H9 (cell line): ENCODE data around the gene SLC7A4. TPM values are rescaled to one million over a fixed set of nuclear protein-coding genes. Genes with fewer than 3 reads are reported as not detected.
A peak's percentile ranks its signal among the peaks of the same experiment; 100 is the strongest.

Source experiments
- DNase-seq: peaks from one replicate; pipeline ENCODE4 v3.0.0-alpha.2; 2017
- H2AFZ ChIP-seq: one replicate; pipeline ENCODE4 v1.6.1; 2013; ENCODE audit warnings: mild to moderate bottlenecking, low read length, control low read depth, moderate library complexity
- H2AK5ac ChIP-seq: 2 replicates; pipeline ENCODE4 v1.6.1; 2013; ENCODE audit warnings: low read length, control low read depth, mixed read lengths; ENCODE audit not compliant: insufficient read length
- H2BK120ac ChIP-seq: one replicate; pipeline ENCODE4 v1.6.1; 2013; ENCODE audit warnings: low read depth, mild to moderate bottlenecking, low read length, control low read depth, inconsistent platforms; ENCODE audit not compliant: poor library complexity, severe bottlenecking
- H2BK12ac ChIP-seq: 2 replicates; pipeline ENCODE4 v1.6.1; 2013; ENCODE audit warnings: low read length, control low read depth, mixed read lengths, low read depth; ENCODE audit not compliant: insufficient read length
- H2BK15ac ChIP-seq: 2 replicates; pipeline ENCODE4 v1.6.1; 2013; ENCODE audit warnings: low read depth, low read length, control low read depth
- H2BK20ac ChIP-seq: one replicate; pipeline ENCODE4 v1.6.1; 2013; ENCODE audit warnings: low read depth, mild to moderate bottlenecking, low read length, control low read depth, inconsistent platforms; ENCODE audit not compliant: poor library complexity, severe bottlenecking
- H2BK5ac ChIP-seq: 2 replicates; pipeline ENCODE4 v1.6.1; 2013; ENCODE audit warnings: low read length, control low read depth, mixed read lengths; ENCODE audit not compliant: insufficient read length
- H3K14ac ChIP-seq: 2 replicates; pipeline ENCODE4 v1.6.1; 2013; ENCODE audit warnings: low read length, control low read depth; ENCODE audit not compliant: insufficient read depth
- H3K18ac ChIP-seq: 2 replicates; pipeline ENCODE4 v1.6.1; 2013; ENCODE audit warnings: low read depth, mild to moderate bottlenecking, mixed read lengths, low read length, control low read depth; ENCODE audit not compliant: insufficient read length
- H3K23ac ChIP-seq: 2 replicates; pipeline ENCODE4 v1.6.1; 2013; ENCODE audit warnings: low read length, control low read depth, mixed read lengths, low read depth; ENCODE audit not compliant: insufficient read length
- H3K23me2 ChIP-seq: 2 replicates; pipeline ENCODE4 v1.6.1; 2013; ENCODE audit warnings: low read depth, mild to moderate bottlenecking, mixed read lengths, low read length, control low read depth; ENCODE audit not compliant: insufficient read length, poor library complexity, severe bottlenecking
- H3K27ac ChIP-seq: 2 replicates; pipeline ENCODE4 v1.5.1; 2013; ENCODE audit warnings: low read length, control low read depth, mixed read lengths, low read depth; ENCODE audit not compliant: insufficient read length
- H3K27me3 ChIP-seq: 2 replicates; pipeline ENCODE4 v1.6.1; 2013; ENCODE audit warnings: low read length, control low read depth, inconsistent platforms; ENCODE audit not compliant: insufficient read depth
- H3K4ac ChIP-seq: 2 replicates; pipeline ENCODE4 v1.6.1; 2013; ENCODE audit warnings: low read depth, mild to moderate bottlenecking, control low read depth, inconsistent platforms, low read length, moderate library complexity
- H3K4me1 ChIP-seq: 2 replicates; pipeline ENCODE4 v1.6.1; 2013; ENCODE audit warnings: low read length, control low read depth, inconsistent platforms; ENCODE audit not compliant: insufficient read depth
- H3K4me2 ChIP-seq: 2 replicates; pipeline ENCODE4 v1.6.1; 2013; ENCODE audit warnings: low read length, control low read depth, mixed read lengths; ENCODE audit not compliant: insufficient read length, insufficient read depth
- H3K56ac ChIP-seq: 2 replicates; pipeline ENCODE4 v1.6.1; 2013; ENCODE audit warnings: low read depth, mild to moderate bottlenecking, mixed read lengths, low read length, control low read depth; ENCODE audit not compliant: insufficient read length
- H3K79me1 ChIP-seq: 2 replicates; pipeline ENCODE4 v1.6.1; 2013; ENCODE audit warnings: low read depth, mild to moderate bottlenecking, moderate library complexity, low read length, control low read depth, inconsistent platforms; ENCODE audit not compliant: insufficient read depth, poor library complexity, severe bottlenecking
- H3K79me2 ChIP-seq: 2 replicates; pipeline ENCODE4 v1.6.1; 2013; ENCODE audit warnings: low read length, control low read depth, inconsistent platforms; ENCODE audit not compliant: insufficient read depth
- H3K9ac ChIP-seq: 2 replicates; pipeline ENCODE4 v1.6.1; 2013; ENCODE audit warnings: low read length, control low read depth, mixed read lengths; ENCODE audit not compliant: insufficient read length; ENCODE audit errors: extremely low read depth
- H3K9me3 ChIP-seq: one replicate; pipeline ENCODE4 v1.6.1; 2013; ENCODE audit warnings: low read depth, low read length, inconsistent platforms; ENCODE audit not compliant: control insufficient read depth
- H3T11ph ChIP-seq: one replicate; pipeline ENCODE4 v1.6.1; 2013; ENCODE audit warnings: mild to moderate bottlenecking, low read length, control low read depth, inconsistent platforms
- H4K20me1 ChIP-seq: one replicate; pipeline ENCODE4 v1.6.1; 2013; ENCODE audit not compliant: control insufficient read depth, insufficient read length, insufficient read depth
- H4K5ac ChIP-seq: 2 replicates; pipeline ENCODE4 v1.6.1; 2013; ENCODE audit warnings: low read depth, mild to moderate bottlenecking, mixed read lengths, low read length, control low read depth; ENCODE audit not compliant: insufficient read length
- H4K8ac ChIP-seq: replicated peaks from 2 replicates; pipeline ENCODE4 v1.6.1; 2013; ENCODE audit warnings: low read length, control low read depth, mixed read lengths, low read depth; ENCODE audit not compliant: insufficient read length
- H4K91ac ChIP-seq: 2 replicates; pipeline ENCODE4 v1.6.1; 2013; ENCODE audit warnings: low read depth, mild to moderate bottlenecking, moderate library complexity, mixed read lengths, low read length, control low read depth; ENCODE audit not compliant: insufficient read length
- H3K27ac Mint-ChIP-seq, 3 experiments: 2 replicates in 2 of 3; 3 replicates in 1 of 3; pipeline ENCODE4 v1.8.0; 2020 to 2021; ENCODE audit warnings: mixed read lengths in 3 of 3, mild to moderate bottlenecking in 1 of 3, moderate library complexity in 1 of 3
- H3K27me3 Mint-ChIP-seq: 2 replicates; pipeline ENCODE4 v1.8.0; 2021; ENCODE audit warnings: low read depth, mild to moderate bottlenecking, moderate library complexity, mixed read lengths
- H3K36me3 Mint-ChIP-seq, 3 experiments: 2 replicates in 2 of 3; 3 replicates in 1 of 3; pipeline ENCODE4 v1.8.0; 2020 to 2021; ENCODE audit warnings: low read depth in 3 of 3, mixed read lengths in 3 of 3; ENCODE audit not compliant: insufficient read depth in 1 of 3
- H3K4me1 Mint-ChIP-seq, 2 experiments: 2 replicates each; pipeline ENCODE4 v1.8.0; 2020; ENCODE audit warnings: mixed read lengths in 2 of 2
- H3K4me3 Mint-ChIP-seq, 2 experiments: 2 replicates in 1 of 2; 3 replicates in 1 of 2; pipeline ENCODE4 v1.8.0; 2020 to 2021; ENCODE audit warnings: mild to moderate bottlenecking in 2 of 2, mixed read lengths in 2 of 2, moderate library complexity in 1 of 2
- H3K9me3 Mint-ChIP-seq, 2 experiments: 2 replicates in 1 of 2; 3 replicates in 1 of 2; pipeline ENCODE4 v1.8.0; 2020; ENCODE audit warnings: mild to moderate bottlenecking in 2 of 2, mixed read lengths in 2 of 2, moderate library complexity in 1 of 2
- WGBS: extraction: QIAGEN DNeasy Blood & Tissue Kit; methylation state at CpG from one replicate; pipeline ENCODE4 v1.1.7; 2013; ENCODE audit warnings: missing lambda C conversion rate, low lambda C conversion rate, mixed read lengths; ENCODE audit not compliant: insufficient read length; ENCODE audit errors: extremely low coverage; 5-methylcytosine and 5-hydroxymethylcytosine counted together
- total RNA-seq: library from RNA; stranded (reverse); gene quantifications from 2 replicates; pipeline ENCODE4 v1.2.1, GENCODE V29; 2021
- TF ChIP-seq, protein P1 (sequence below): fragments of 200-600 bp; sonication (generic); conservative IDR thresholded peaks from 3 replicates; pipeline ENCODE4 v1.8.0; 2021; ENCODE audit warnings: antibody characterized with exemption, mild to moderate bottlenecking

Gene SLC7A4
- total RNA-seq, 1 experiment from 2014 or later = 0.09 TPM

- Histone ChIP-seq H2BK20ac (no peak overlapping the region), H3T11ph (no peak overlapping the region), H2AK5ac (no peak overlapping the region), H4K8ac (no peak overlapping the region), H4K91ac (no peak overlapping the region), H3K27me3 (no peaks in the 10 kb centered on the region), H2AFZ (no peak overlapping the region), H3K23me2 (no peaks in the 10 kb centered on the region), H3K18ac (no peak overlapping the region), H3K9ac (no peak overlapping the region), H3K79me2 (no peaks in the 10 kb centered on the region), H3K27ac (no peak overlapping the region), H3K4me2 (no peak overlapping the region), H4K5ac (no peak overlapping the region), H2BK15ac (no peak overlapping the region), H4K20me1 (no peaks in the 10 kb centered on the region), H3K9me3 (no peaks in the 10 kb centered on the region), H2BK12ac (no peak overlapping the region), H3K14ac (no peak overlapping the region), H2BK120ac (no peak overlapping the region), H3K79me1 (no peaks in the 10 kb centered on the region), H3K23ac (no peak overlapping the region), H3K4ac (no peak overlapping the region), H3K56ac (no peak overlapping the region), H2BK5ac (no peak overlapping the region), H3K4me1 (peaks cover 5% of the 10 kb centered on the region; the same call in 1 of the 2 replicates)
- Mint-ChIP-seq H3K27ac (peak overlapping the region in 1 of 3 experiments; percentile 44; a peak in 1 of 7 replicates), H3K36me3 (no peaks in the 10 kb centered on the region), H3K4me3 (no peak overlapping the region), H3K4me1 (peaks cover 26 to 38% of the 10 kb centered on the region in 2 experiments), H3K9me3 (no peaks in the 10 kb centered on the region; a peak in 1 of 5 replicates), H3K27me3 (peaks cover 7% of the 10 kb centered on the region)
- no CpG with 5 or more reads among the region's 4 CpGs for WGBS
- DNase-seq = no peak
- TF ChIP-seq, protein P1, sequence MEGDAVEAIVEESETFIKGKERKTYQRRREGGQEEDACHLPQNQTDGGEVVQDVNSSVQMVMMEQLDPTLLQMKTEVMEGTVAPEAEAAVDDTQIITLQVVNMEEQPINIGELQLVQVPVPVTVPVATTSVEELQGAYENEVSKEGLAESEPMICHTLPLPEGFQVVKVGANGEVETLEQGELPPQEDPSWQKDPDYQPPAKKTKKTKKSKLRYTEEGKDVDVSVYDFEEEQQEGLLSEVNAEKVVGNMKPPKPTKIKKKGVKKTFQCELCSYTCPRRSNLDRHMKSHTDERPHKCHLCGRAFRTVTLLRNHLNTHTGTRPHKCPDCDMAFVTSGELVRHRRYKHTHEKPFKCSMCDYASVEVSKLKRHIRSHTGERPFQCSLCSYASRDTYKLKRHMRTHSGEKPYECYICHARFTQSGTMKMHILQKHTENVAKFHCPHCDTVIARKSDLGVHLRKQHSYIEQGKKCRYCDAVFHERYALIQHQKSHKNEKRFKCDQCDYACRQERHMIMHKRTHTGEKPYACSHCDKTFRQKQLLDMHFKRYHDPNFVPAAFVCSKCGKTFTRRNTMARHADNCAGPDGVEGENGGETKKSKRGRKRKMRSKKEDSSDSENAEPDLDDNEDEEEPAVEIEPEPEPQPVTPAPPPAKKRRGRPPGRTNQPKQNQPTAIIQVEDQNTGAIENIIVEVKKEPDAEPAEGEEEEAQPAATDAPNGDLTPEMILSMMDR = no peak
Observed at GRCh38 chr22:21055564-21055834, 23.1 kb upstream of the SLC7A4 start.
